RPMI7951 (cell line): ENCODE measurements around the gene KNDC1. TPM values are rescaled to one million over a fixed set of nuclear protein-coding genes. Genes with fewer than 3 reads are reported as not detected.

ENCODE experiments used
- DNase-seq: peaks from one replicate; pipeline ENCODE4 v3.0.0-alpha.2; 2012; ENCODE audit warnings: low read depth
- total RNA-seq: library from RNA; depleted of rRNA; stranded (reverse); fragments of >200 nt; shearing (Covaris generic); gene quantifications from 2 replicates; pipeline ENCODE4 v1.2.3, GENCODE V29; 2014

The KNDC1 gene
- total RNA-seq, 1 experiment from 2014 or later, result not detected

GRCh38 chr10:133177380-133178157 lies 17.6 kb downstream of the KNDC1 start:
- DNase-seq, result no peak

GRCh38 chr10:133178357-133179127 lies 18.5 kb downstream of the KNDC1 start:
- no peak for DNase-seq

DNA sequence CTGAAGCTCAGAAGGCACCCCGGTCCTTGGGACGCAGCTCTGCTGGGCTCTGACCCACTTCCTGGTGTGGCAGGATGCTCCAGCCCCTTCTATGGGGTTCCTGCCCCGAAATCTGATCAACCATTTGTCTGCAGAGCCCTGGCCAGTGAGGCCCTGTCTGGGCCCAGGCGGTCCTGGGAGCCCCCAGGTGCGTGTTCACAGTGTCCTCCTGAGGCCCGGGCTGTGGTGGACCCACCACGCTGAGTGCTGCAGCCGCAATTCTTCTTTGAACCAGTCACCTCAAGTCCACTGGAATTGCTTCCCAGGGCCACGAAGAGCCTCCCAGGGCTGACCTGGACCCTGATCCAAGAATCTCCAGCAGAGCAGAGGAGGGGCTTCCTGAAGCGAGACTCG lies 19.1 kb downstream of the KNDC1 start:
- no peak for DNase-seq

GRCh38 chr10:133179651-133180050 lies 19.6 kb downstream of the KNDC1 start:
- DNase-seq, result no peak

- no peak for DNase-seq
Measured at GRCh38 chr10:133180192-133180964, 20.4 kb downstream of the KNDC1 start.

- DNase-seq, result no peak
Measured at GRCh38 chr10:133180965-133181639, 21.1 kb downstream of the KNDC1 start.

- DNase-seq, result no peak
Measured at GRCh38 chr10:133182190-133182589, 22.2 kb downstream of the KNDC1 start.

GRCh38 chr10:133182791-133183645 lies 23.0 kb downstream of the KNDC1 start:
- no peak for DNase-seq

DNA sequence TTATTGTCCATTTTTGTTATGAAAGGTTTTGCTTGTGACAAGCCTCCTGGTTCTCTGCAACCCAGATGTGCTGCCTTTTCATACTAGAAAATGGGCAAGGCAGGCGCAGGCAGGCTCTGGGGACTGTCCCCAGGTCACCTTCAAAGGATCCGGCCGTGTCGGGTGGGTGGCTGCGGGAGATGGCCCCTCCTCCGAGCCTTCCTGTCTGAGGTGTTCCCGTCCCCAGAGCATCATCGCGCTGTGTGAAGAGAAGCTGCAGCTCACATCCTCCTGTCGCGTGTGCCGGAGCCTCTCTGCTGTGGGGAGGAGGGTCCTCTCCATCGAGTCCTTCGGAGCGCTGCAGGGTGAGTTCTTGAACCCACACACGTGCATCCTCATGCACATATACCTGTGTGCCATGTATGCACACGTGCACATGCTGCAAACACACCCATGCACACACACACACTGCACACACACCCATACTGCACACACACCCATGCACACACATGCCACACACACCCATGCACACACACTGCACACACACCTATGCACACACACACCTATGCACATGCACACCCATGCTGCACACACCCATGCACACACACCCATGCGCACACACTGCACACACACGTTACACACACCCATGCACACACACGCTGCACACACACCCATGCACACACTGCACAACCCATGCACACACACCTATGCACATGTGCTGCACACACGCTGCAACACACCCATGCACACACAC lies 23.8 kb downstream of the KNDC1 start:
- DNase-seq, result no peak

GRCh38 chr10:133184591-133185244 lies 24.7 kb downstream of the KNDC1 start:
- DNase-seq, result no peak

DNA sequence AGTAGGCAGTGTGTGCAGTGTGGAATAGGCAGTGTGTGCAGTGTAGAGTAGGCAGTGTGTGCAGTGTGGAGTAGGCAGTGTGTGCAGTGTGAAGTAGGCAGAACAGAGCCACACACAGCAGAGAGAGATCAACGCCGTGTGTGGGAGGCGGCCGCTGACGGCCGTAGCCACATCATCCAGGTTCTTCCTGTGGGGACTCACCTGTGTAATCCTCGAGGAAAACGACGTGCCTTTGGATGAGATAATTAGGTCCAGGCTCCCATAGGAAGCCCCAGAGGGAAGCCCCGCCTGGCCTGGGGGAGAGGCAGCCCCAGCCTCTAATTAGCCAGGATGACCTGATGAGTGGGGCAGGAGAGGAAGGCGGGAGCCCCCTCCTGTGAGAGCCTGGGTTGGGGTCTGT lies 25.4 kb downstream of the KNDC1 start:
- no peak for DNase-seq

- no peak for DNase-seq
Measured at GRCh38 chr10:133185916-133186315, 25.9 kb downstream of the KNDC1 start.

DNA sequence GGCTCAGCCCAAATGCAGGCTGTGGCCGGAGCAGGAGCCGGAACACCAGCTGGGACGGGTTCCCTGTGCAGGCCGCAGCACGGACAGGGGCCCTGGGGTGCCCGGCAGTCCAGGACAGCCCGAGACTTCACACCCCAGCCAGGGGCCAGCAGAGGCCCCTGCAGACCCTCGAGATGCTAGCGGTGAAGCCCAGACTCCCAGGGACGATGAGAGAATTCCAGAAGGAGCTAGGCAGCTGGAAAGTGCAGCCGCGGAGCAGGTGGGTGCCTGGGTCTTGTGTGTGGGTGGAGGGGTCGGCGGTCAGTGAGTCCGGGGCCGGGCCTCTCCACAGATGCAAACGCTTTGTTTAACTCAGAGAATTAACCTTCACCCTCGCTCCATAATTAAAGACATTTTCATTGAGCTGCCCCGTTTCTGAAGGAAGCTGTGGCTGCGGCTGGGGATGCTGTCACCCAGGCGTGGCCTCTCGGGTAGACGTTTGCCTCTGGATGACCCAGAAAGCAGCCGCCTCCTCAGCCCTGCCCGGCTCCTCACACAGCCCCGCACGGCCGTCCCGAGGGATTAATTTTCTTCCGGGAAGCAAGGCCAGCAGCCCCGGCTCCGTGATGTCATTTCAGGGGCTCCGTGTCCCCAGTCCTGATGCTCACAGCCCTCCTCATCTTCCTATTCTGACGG lies 26.5 kb downstream of the KNDC1 start:
- no peak for DNase-seq

- DNase-seq, result no peak
Measured at GRCh38 chr10:133187091-133187905, 27.3 kb downstream of the KNDC1 start.

DNA sequence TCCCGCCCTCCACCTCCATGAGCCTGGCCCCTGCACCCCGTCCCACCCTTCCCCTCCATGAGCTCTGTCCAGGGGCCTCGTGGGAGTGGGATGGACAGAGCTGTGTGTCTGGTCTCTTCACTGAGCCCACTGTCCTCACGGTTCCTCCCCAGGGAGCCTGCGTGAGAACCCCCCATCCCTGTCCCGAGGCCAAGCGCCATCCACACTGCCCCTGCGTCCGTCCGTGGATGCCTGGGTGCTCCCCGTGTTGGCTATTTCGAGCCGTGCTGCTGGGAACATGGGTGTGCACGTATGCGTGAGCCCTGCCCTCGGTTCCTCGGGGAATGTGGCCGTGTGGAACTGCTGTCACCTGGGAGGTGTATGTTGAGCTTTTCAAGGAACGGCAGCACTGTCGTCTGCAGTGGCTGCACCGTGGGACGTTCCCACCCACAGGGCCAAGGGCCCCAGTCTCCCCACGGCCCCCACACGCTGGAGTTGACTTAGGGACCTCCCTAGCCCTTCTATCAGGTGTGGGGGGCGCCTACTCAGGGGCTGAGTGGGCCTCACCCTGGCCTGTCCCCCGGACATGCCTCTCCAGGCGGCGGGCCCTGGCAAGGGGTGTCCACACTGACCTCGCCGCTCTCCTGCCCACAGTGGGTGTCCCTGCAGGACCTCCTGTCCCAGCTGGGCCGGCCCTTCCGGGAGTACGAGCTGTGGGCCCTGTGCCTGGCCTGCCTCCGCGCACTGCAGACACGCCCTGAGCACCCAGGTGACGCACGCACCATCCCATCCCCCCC lies 28.1 kb downstream of the KNDC1 start:
- DNase-seq, result no peak

DNA sequence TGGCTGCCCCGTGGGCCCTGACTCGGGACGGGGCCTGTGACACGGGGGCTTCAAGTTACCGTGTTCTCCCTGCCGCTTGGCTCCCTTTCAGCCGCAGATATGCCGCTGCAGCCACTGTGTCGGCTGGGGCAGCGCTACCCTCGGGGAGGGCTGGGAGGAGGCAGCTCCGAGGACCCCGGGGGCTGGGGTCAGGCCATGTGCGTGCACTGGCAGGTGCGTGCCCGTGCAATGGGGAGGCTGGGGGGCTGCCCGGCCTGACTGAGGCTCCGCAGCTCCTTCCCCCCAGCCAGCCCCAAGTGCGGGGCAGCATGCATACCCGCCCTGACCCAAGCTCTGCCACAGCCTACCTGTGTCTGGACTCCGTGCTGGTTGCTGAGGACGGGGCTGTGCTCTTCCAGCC lies 29.2 kb downstream of the KNDC1 start:
- no peak for DNase-seq

DNA sequence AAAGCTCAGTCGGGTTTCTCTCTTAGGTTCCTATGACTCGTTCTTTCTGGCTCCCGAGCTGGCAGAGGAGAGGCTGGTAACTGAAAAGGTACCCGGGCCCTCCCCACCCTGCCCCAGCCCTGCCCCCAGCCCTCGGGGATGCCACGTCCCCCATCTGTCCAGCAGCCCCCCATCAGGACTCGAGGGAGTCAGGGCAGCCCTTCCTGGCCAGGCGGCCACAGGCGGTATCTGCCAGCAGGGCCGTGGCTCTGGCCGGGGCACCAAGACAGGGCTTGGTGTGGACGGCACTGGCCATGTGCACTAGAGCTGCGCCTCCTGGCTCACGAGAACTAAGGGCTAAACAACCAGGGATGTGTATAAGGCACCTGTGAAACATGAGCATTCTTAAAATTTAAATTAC lies 29.7 kb downstream of the KNDC1 start:
- no peak for DNase-seq
